ENCODE measurements around the gene TSC2.
A peak's percentile ranks its signal among the peaks of the same experiment; 100 is the strongest.
"Not testable (repeated sequence)": the region's sequence is repeated elsewhere in the genome, so short reads cannot be mapped to it uniquely, and the experiment has no call there.

The TSC2 gene

DNA sequence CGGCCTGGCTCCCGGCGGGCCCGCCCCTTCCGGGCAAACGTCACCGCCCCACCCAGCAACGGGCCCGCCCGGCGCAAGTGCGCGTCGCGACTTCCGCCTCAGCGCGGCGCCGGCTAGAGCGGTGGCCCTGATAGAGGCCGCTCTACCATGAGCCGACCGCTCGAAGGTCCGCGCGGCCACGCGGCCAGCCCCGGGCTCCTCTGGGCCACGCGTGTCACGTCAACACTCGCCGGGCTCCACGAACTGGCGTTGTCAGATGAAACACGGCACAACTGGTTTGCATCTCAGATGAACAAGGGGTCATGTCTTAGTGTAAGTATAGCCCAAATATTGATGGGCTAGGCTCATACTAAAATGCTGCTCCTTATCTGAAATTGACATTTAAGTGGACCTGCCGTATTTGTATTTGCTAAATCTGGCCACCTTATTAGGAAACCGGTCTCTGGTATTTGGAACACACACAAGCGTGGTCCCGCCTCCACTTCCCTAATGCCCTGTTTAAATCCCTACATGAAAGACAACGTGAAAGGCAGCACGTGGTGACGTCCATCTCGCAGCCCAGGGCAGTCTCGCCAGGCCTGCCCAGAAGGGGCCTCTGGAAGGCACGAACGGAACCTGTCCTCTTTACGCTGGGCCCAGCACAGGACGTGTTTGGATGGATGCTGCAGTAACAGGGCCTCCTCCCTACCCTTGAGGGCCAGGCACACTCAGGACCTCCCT, 37.8 kb upstream of the TSC2 start, which contains the start of gene ZNF598:
Gene ZNF598 (minus strand): TSS at position 31 of the 720 bp plus-strand sequence.
- peak; percentile 71 for DNase-seq (ENCODE audit: low read depth)

GRCh38 chr16:2011726-2012125, 36.1 kb upstream of the TSC2 start:
- not testable (repeated sequence) for DNase-seq (ENCODE audit: low read depth)

- no peak for DNase-seq (ENCODE audit: low read depth)
These were observed 34.3 kb upstream of the TSC2 start for GRCh38 chr16:2013527-2013926.

- no peak for DNase-seq (ENCODE audit: low read depth)
These were observed 32.5 kb upstream of the TSC2 start for GRCh38 chr16:2015117-2015946.

DNA sequence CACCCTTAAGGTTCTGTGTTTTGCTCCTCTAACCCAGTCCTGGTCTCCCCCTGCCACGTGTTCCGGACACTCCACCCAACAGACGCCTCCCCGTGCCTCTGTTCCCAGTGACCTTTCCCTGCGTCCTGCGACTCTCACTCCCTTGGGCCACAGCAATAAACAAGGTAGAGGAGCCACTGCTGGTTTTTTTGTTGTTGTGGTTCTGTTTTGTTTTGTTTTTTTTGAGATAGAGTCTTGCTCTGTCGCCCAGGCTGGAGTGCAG, 31.9 kb upstream of the TSC2 start:
- DNase-seq (ENCODE audit: low read depth), result no peak

DNA sequence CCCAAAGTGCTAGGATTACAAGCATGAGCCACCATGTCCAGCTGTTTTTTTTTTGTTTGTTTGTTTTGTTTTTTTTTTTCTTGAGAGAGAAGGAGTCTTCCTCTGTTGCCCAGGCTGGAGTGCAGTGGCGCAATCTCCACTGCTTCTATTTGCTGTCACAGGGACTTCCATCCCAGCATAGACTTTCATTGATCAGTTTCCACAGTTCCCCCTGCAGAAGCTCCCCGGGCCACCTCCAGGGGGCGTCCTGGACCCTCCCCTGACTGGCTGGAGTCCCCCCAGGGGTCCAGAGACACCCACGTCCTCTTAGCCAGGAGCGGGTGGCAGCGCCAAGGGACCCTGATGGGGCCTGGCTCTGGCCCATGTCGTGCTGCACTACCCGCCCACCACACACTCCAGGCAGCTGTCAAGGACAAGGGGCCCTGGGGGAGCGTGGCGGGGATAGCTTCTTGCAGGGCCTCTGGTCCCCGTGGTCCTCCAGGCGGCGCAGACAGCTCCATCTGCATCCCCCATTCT, 31.3 kb upstream of the TSC2 start:
- no peak for DNase-seq (ENCODE audit: low read depth)

DNA sequence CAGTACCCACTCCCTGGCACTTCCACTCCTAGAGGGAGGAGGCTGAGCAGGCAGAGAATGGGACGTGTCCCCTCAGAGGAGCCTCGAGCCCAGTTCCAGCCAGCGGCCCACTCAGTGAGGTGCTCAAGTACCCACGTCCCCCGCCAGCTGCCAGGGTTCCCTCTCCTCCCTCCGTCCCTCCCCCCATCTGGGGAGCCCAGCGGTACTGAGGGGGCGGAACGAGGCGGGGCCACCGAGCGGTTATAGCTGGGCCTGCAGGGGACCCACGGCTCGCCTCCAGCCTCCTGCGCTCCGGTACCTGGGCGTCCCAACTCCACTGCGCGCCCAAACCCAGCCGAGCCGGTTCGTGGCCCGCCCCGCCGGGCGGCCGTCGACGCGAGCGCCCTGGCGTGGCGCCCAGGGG, 28.3 kb upstream of the TSC2 start, which contains the start of gene NPW:
Gene NPW (plus strand): TSS at position 268 of the 403 bp plus-strand sequence.
- DNase-seq (ENCODE audit: low read depth), result peak; percentile 41

GRCh38 chr16:2019921-2020831, 27.6 kb upstream of the TSC2 start:
- no peak for DNase-seq (ENCODE audit: low read depth)

GRCh38 chr16:2022723-2023091, 25.1 kb upstream of the TSC2 start:
- no peak for DNase-seq (ENCODE audit: low read depth)

- DNase-seq (ENCODE audit: low read depth), result peak; percentile 94
These were observed 24.4 kb upstream of the TSC2 start for GRCh38 chr16:2023092-2024031.

GRCh38 chr16:2024032-2024420, 23.8 kb upstream of the TSC2 start:
- no peak for DNase-seq (ENCODE audit: low read depth)

GRCh38 chr16:2025251-2025650, 22.5 kb upstream of the TSC2 start:
- no peak for DNase-seq (ENCODE audit: low read depth)

GRCh38 chr16:2025878-2026460, 21.8 kb upstream of the TSC2 start:
- no peak for DNase-seq (ENCODE audit: low read depth)

- no peak for DNase-seq (ENCODE audit: low read depth)
These were observed 21.2 kb upstream of the TSC2 start, which contains the start of gene NHERF2 for GRCh38 chr16:2026461-2027023. Gene NHERF2 (plus strand): TSS chr16:2026902. CDS start chr16:2027006, 104 bp downstream.

DNA sequence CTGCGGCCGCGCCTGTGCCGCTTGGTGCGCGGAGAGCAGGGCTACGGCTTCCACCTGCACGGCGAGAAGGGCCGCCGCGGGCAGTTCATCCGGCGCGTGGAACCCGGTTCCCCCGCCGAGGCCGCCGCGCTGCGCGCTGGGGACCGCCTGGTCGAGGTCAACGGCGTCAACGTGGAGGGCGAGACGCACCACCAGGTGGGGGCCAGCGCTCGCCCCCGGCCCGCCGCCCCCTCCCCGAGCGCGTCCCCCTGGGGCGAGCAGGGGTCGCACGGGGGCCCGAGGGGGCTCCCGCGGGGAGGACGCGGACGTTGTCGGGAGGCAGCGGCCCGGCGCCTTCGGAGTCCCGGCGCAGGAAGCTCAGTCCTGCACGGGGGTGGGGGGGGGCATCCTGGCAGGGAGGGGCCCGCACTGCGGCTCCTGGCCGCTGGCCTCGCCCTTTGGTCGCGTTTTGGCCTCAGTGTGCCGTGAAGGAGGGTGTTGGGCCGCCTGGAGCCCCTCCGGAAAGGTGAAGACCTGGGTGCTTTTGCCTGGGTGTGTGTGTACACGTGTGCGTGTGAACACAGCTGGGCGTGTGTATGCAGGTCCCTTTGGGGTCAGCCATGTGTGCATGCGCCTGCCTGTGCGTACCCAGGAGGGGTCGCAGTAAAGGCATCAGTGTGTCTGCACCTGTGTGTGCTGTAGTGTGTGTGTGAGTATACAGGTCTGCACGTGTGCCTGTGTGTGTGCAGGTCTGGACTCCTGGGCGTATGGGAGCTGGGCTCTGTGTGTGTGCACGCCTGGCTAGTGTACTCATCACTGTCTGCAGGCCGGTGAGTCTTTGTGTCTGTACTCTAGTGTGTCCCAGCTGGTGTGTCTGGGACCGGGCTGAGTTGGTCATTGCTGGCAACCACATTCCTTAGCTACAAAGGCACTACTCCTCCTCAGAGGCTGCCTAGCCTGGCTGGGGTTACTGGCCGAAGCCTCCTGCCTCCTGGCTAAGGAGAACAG, 20.5 kb upstream of the TSC2 start:
- DNase-seq (ENCODE audit: low read depth), result no peak

DNA sequence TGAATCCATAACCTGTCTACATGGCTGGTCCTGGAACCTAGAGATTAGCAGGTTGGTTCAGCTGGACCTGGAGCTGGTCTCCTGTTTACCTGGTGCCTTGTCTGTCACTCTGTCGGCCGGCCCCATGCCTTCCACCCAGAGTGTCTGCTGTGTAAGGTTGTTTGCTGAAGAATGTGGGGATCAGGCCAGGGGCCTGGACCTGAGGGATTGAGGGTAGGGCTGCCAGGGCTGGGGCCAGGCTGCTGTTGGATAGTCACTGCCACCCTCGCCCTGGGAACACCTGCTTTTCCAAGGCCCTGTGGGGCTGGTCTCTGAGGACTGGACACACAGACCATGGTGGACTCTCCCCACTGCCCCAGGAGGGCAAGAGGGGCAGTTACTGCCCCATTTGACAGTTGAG, 19.6 kb upstream of the TSC2 start:
- no peak for DNase-seq (ENCODE audit: low read depth)

GRCh38 chr16:2028620-2029220, 19.1 kb upstream of the TSC2 start:
- DNase-seq (ENCODE audit: low read depth), result no peak

DNA sequence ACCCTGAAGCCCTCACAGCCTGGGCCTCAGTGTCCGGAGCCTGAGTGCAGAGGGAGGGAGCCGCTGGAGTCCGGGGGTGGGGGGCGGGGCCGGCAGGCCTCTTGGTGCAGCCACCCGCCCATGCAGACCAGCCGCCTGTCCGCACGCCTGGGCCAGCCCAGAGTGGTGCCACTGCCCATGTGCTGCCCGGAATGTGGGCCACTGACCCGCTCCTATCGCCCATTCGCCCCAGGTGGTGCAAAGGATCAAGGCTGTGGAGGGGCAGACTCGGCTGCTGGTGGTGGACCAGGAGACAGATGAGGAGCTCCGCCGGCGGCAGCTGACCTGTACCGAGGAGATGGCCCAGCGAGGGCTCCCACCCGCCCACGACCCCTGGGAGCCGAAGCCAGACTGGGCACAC, 18.4 kb upstream of the TSC2 start:
- DNase-seq (ENCODE audit: low read depth), result no peak

GRCh38 chr16:2030036-2030435, 17.7 kb upstream of the TSC2 start:
- no peak for DNase-seq (ENCODE audit: low read depth)

Measured in stimulated activated CD8-positive, alpha-beta memory T cell treated with anti-CD3 and anti-CD28 coated beads, Interleukin-4, amount 100 ng/mL, for 24 hours (primary cell).